ENCODE measurements around the gene PKDCC. TPM values are rescaled to one million over a fixed set of nuclear protein-coding genes. Genes with fewer than 3 reads are reported as not detected.

Gene PKDCC
- total and polyA plus RNA-seq, 2 donors: 25.1 to 77.8 TPM

GRCh38 chr2:42045848-42046748 lies 1.7 kb upstream of the PKDCC start:
- 89% methylated on average over 12 of the region's 12 CpGs for WGBS
- Histone ChIP-seq H3K27ac (ENCODE audit: low read depth in 1 of 2, low read length in 1 of 2) (peak overlapping the region; percentile 4 to 11), H3K27me3 (ENCODE audit: control insufficient read depth in 2 of 2, insufficient read depth in 1 of 2, low read length in 1 of 2) (peaks cover 54 to 82% of the 10 kb centered on the region in 2 donors), H3K9me3 (ENCODE audit: control insufficient read depth in 2 of 2, insufficient read depth in 1 of 2, low read length in 1 of 2) (no peaks in the 10 kb centered on the region), H3K36me3 (ENCODE audit: control insufficient read depth in 2 of 2, insufficient read depth in 2 of 2, low read length in 1 of 2) (no peaks in the 10 kb centered on the region), H3K4me1 (ENCODE audit: control insufficient read depth in 2 of 2, insufficient read depth in 2 of 2, low read length in 2 of 2) (peaks cover 0 to 5% of the 10 kb centered on the region in 2 donors), H3K4me3 (ENCODE audit: low read length in 2 of 2) (no peak overlapping the region)
- no peak for DNase-seq (ENCODE audit: low read depth in 6 of 9, low spot score in 9 of 9)

GRCh38 chr2:42046819-42047487 lies 868 bp upstream of the PKDCC start:
- H3K27ac ChIP-seq (ENCODE audit: low read depth in 1 of 2, low read length in 1 of 2): peak overlapping the region; percentile 61 to 69
- WGBS: 13% methylated on average over 39 of the region's 39 CpGs
- H3K4me1 ChIP-seq (ENCODE audit: control insufficient read depth in 2 of 2, insufficient read depth in 2 of 2, low read length in 2 of 2): peaks cover 0 to 5% of the 10 kb centered on the region in 2 donors
- H3K4me3 ChIP-seq (ENCODE audit: low read length in 2 of 2): peak overlapping the region; percentile 37 to 62
- no peaks in the 10 kb centered on the region for H3K36me3 ChIP-seq (ENCODE audit: control insufficient read depth in 2 of 2, insufficient read depth in 2 of 2, low read length in 1 of 2)
- no peaks in the 10 kb centered on the region for H3K9me3 ChIP-seq (ENCODE audit: control insufficient read depth in 2 of 2, insufficient read depth in 1 of 2, low read length in 1 of 2)
- no peak for DNase-seq (ENCODE audit: low read depth in 6 of 9, low spot score in 9 of 9)
- H3K27me3 ChIP-seq (ENCODE audit: control insufficient read depth in 2 of 2, insufficient read depth in 1 of 2, low read length in 1 of 2): peaks cover 55 to 85% of the 10 kb centered on the region in 2 donors

- Histone ChIP-seq H3K27me3 (ENCODE audit: control insufficient read depth in 2 of 2, insufficient read depth in 1 of 2, low read length in 1 of 2) (peaks cover 55 to 78% of the 10 kb centered on the region in 2 donors), H3K4me3 (ENCODE audit: low read length in 2 of 2) (peak overlapping the region; percentile 45 to 62), H3K27ac (ENCODE audit: low read depth in 1 of 2, low read length in 1 of 2) (peak overlapping the region; percentile 11 to 36), H3K9me3 (ENCODE audit: control insufficient read depth in 2 of 2, insufficient read depth in 1 of 2, low read length in 1 of 2) (no peaks in the 10 kb centered on the region), H3K36me3 (ENCODE audit: control insufficient read depth in 2 of 2, insufficient read depth in 2 of 2, low read length in 1 of 2) (no peaks in the 10 kb centered on the region), H3K4me1 (ENCODE audit: control insufficient read depth in 2 of 2, insufficient read depth in 2 of 2, low read length in 2 of 2) (peaks cover under 1 to 5% of the 10 kb centered on the region in 2 donors)
- WGBS: 10% methylated on average over 80 of the region's 80 CpGs
- DNase-seq (ENCODE audit: low read depth in 6 of 9, low spot score in 9 of 9): no peak
Measured at GRCh38 chr2:42048299-42049220, 739 bp downstream of the PKDCC start.

GRCh38 chr2:42049221-42050009 lies 1.6 kb downstream of the PKDCC start:
- no peaks in the 10 kb centered on the region for H3K9me3 ChIP-seq (ENCODE audit: control insufficient read depth in 2 of 2, insufficient read depth in 1 of 2, low read length in 1 of 2)
- no peaks in the 10 kb centered on the region for H3K36me3 ChIP-seq (ENCODE audit: control insufficient read depth in 2 of 2, insufficient read depth in 2 of 2, low read length in 1 of 2)
- H3K27ac ChIP-seq (ENCODE audit: low read depth in 1 of 2, low read length in 1 of 2): peak overlapping the region; percentile 2 to 49
- H3K4me3 ChIP-seq (ENCODE audit: low read length in 2 of 2): peak overlapping the region; percentile 45 to 62
- peaks cover 2 to 5% of the 10 kb centered on the region in 2 donors for H3K4me1 ChIP-seq (ENCODE audit: control insufficient read depth in 2 of 2, insufficient read depth in 2 of 2, low read length in 2 of 2)
- peaks cover 55 to 79% of the 10 kb centered on the region in 2 donors for H3K27me3 ChIP-seq (ENCODE audit: control insufficient read depth in 2 of 2, insufficient read depth in 1 of 2, low read length in 1 of 2)
- DNase-seq (ENCODE audit: low read depth in 6 of 9, low spot score in 9 of 9): no peak
- 94% methylated on average over 11 of the region's 11 CpGs for WGBS

- Histone ChIP-seq H3K4me3 (ENCODE audit: low read length in 2 of 2) (peak overlapping the region in 1 of 2 donors; percentile 45), H3K27me3 (ENCODE audit: control insufficient read depth in 2 of 2, insufficient read depth in 1 of 2, low read length in 1 of 2) (peaks cover 54 to 74% of the 10 kb centered on the region in 2 donors), H3K36me3 (ENCODE audit: control insufficient read depth in 2 of 2, insufficient read depth in 2 of 2, low read length in 1 of 2) (no peaks in the 10 kb centered on the region), H3K27ac (ENCODE audit: low read depth in 1 of 2, low read length in 1 of 2) (no peak overlapping the region), H3K4me1 (ENCODE audit: control insufficient read depth in 2 of 2, insufficient read depth in 2 of 2, low read length in 2 of 2) (peaks cover 2 to 5% of the 10 kb centered on the region in 2 donors), H3K9me3 (ENCODE audit: control insufficient read depth in 2 of 2, insufficient read depth in 1 of 2, low read length in 1 of 2) (no peaks in the 10 kb centered on the region)
- 89% methylated on average over 14 of the region's 14 CpGs for WGBS
- no peak for DNase-seq (ENCODE audit: low read depth in 6 of 9, low spot score in 9 of 9)
Measured at GRCh38 chr2:42050010-42050702, 2.3 kb downstream of the PKDCC start.

- H3K27me3 ChIP-seq (ENCODE audit: control insufficient read depth in 2 of 2, insufficient read depth in 1 of 2, low read length in 1 of 2): peaks cover 46 to 69% of the 10 kb centered on the region in 2 donors
- H3K4me1 ChIP-seq (ENCODE audit: control insufficient read depth in 2 of 2, insufficient read depth in 2 of 2, low read length in 2 of 2): peaks cover 2 to 5% of the 10 kb centered on the region in 2 donors
- no peaks in the 10 kb centered on the region for H3K36me3 ChIP-seq (ENCODE audit: control insufficient read depth in 2 of 2, insufficient read depth in 2 of 2, low read length in 1 of 2)
- H3K27ac ChIP-seq (ENCODE audit: low read depth in 1 of 2, low read length in 1 of 2): no peak overlapping the region
- DNase-seq (ENCODE audit: low read depth in 6 of 9, low spot score in 9 of 9): no peak
- peak overlapping the region in 1 of 2 donors; percentile 45 for H3K4me3 ChIP-seq (ENCODE audit: low read length in 2 of 2)
- H3K9me3 ChIP-seq (ENCODE audit: control insufficient read depth in 2 of 2, insufficient read depth in 1 of 2, low read length in 1 of 2): no peaks in the 10 kb centered on the region
- 90% methylated on average over 8 of the region's 8 CpGs for WGBS
Measured at GRCh38 chr2:42050703-42051542, 3.1 kb downstream of the PKDCC start.

- peaks cover 38 to 64% of the 10 kb centered on the region in 2 donors for H3K27me3 ChIP-seq (ENCODE audit: control insufficient read depth in 2 of 2, insufficient read depth in 1 of 2, low read length in 1 of 2)
- no peaks in the 10 kb centered on the region for H3K36me3 ChIP-seq (ENCODE audit: control insufficient read depth in 2 of 2, insufficient read depth in 2 of 2, low read length in 1 of 2)
- WGBS: 94% methylated on average over 11 of the region's 11 CpGs
- peaks cover 2 to 5% of the 10 kb centered on the region in 2 donors for H3K4me1 ChIP-seq (ENCODE audit: control insufficient read depth in 2 of 2, insufficient read depth in 2 of 2, low read length in 2 of 2)
- H3K27ac ChIP-seq (ENCODE audit: low read depth in 1 of 2, low read length in 1 of 2): no peak overlapping the region
- H3K9me3 ChIP-seq (ENCODE audit: control insufficient read depth in 2 of 2, insufficient read depth in 1 of 2, low read length in 1 of 2): no peaks in the 10 kb centered on the region
- H3K4me3 ChIP-seq (ENCODE audit: low read length in 2 of 2): peak overlapping the region in 1 of 2 donors; percentile 13
- DNase-seq (ENCODE audit: low read depth in 6 of 9, low spot score in 9 of 9): no peak
Measured at GRCh38 chr2:42051543-42052235, 3.9 kb downstream of the PKDCC start.

Measured in thymus (tissue), 11 donors.